KMS-11 (cell line): ENCODE results near the gene KCNA10.

Experiments
- H2AFZ ChIP-seq: fragments of 200-600 bp; sonication (generic); 2 replicates; pipeline ENCODE4 v1.6.1; 2016; ENCODE audit warnings: antibody characterized with exemption, mixed run types, low read depth
- H3K27ac ChIP-seq: fragments of 200-600 bp; sonication (generic); 2 replicates; pipeline ENCODE4 v1.6.1; 2016; ENCODE audit warnings: mild to moderate bottlenecking, mixed run types
- H3K27me3 ChIP-seq: fragments of 200-600 bp; sonication (generic); 2 replicates; pipeline ENCODE4 v1.6.1; 2017; ENCODE audit warnings: mild to moderate bottlenecking, low read depth, mixed run types, moderate library complexity; ENCODE audit not compliant: insufficient read depth
- H3K36me3 ChIP-seq: fragments of 200-600 bp; sonication (generic); 2 replicates; pipeline ENCODE4 v1.6.1; 2017; ENCODE audit warnings: mild to moderate bottlenecking, mixed run types; ENCODE audit not compliant: insufficient read depth
- H3K4me1 ChIP-seq: fragments of 200-600 bp; sonication (generic); 2 replicates; pipeline ENCODE4 v1.6.1; 2016; ENCODE audit warnings: mild to moderate bottlenecking, low read depth, mixed run types; ENCODE audit not compliant: poor library complexity, severe bottlenecking
- H3K4me2 ChIP-seq: fragments of 200-600 bp; sonication (generic); 2 replicates; pipeline ENCODE4 v1.7.0; 2016; ENCODE audit warnings: mild to moderate bottlenecking, mixed run types
- H3K4me3 ChIP-seq: fragments of 200-600 bp; sonication (generic); IDR thresholded peaks from 2 replicates; pipeline ENCODE4 v1.6.1; 2017; ENCODE audit warnings: low read depth, low read length, mixed read lengths; ENCODE audit not compliant: insufficient read depth
- H3K79me2 ChIP-seq: fragments of 200-600 bp; sonication (generic); 2 replicates; pipeline ENCODE4 v1.6.1; 2016; ENCODE audit warnings: low read depth, mixed run types; ENCODE audit not compliant: insufficient read depth
- H3K9ac ChIP-seq: fragments of 200-600 bp; sonication (generic); 2 replicates; pipeline ENCODE4 v1.6.1; 2016; ENCODE audit warnings: mild to moderate bottlenecking, mixed run types
- H4K20me1 ChIP-seq: fragments of 200-600 bp; sonication (generic); 2 replicates; pipeline ENCODE4 v1.6.1; 2016; ENCODE audit warnings: mild to moderate bottlenecking, mixed run types; ENCODE audit not compliant: insufficient read depth
- CTCF ChIP-seq: fragments of 200-600 bp; sonication (generic); conservative IDR thresholded peaks from 2 replicates; pipeline ENCODE4 v1.6.1; 2017; ENCODE audit warnings: low read depth, mild to moderate bottlenecking, antibody characterized with exemption, low read length, moderate library complexity, mixed read lengths

Gene KCNA10

GRCh38 chr1:110526201-110526780 is 7.3 kb upstream of the KCNA10 start:
- Histone ChIP-seq H3K36me3 (no peaks in the 10 kb centered on the region), H2AFZ (no peak overlapping the region), H3K27ac (no peak overlapping the region), H3K4me3 (no peak overlapping the region), H3K27me3 (no peaks in the 10 kb centered on the region), H4K20me1 (no peaks in the 10 kb centered on the region), H3K4me2 (no peak overlapping the region), H3K4me1 (no peaks in the 10 kb centered on the region), H3K79me2 (no peaks in the 10 kb centered on the region), H3K9ac (no peak overlapping the region)
- no peak for TF ChIP-seq CTCF

GRCh38 chr1:110525249-110525595 is 6.2 kb upstream of the KCNA10 start:
- no peaks in the 10 kb centered on the region for H3K36me3 ChIP-seq
- H4K20me1 ChIP-seq: no peaks in the 10 kb centered on the region
- H3K27me3 ChIP-seq: no peaks in the 10 kb centered on the region
- no peak overlapping the region for H3K9ac ChIP-seq
- no peak overlapping the region for H2AFZ ChIP-seq
- H3K79me2 ChIP-seq: no peaks in the 10 kb centered on the region
- no peak overlapping the region for H3K27ac ChIP-seq
- no peak overlapping the region for H3K4me3 ChIP-seq
- H3K4me2 ChIP-seq: no peak overlapping the region
- no peak for TF ChIP-seq CTCF
- no peaks in the 10 kb centered on the region for H3K4me1 ChIP-seq

GRCh38 chr1:110524311-110525248 is 5.6 kb upstream of the KCNA10 start:
- H2AFZ ChIP-seq: peak overlapping the region; percentile 59
- H3K4me1 ChIP-seq: no peaks in the 10 kb centered on the region
- no peak overlapping the region for H3K27ac ChIP-seq

GRCh38 chr1:110523011-110523410 is 4.0 kb upstream of the KCNA10 start:
- no peak overlapping the region for H2AFZ ChIP-seq
- H4K20me1 ChIP-seq: no peaks in the 10 kb centered on the region
- no peak for TF ChIP-seq CTCF
- no peaks in the 10 kb centered on the region for H3K79me2 ChIP-seq
- no peak overlapping the region for H3K9ac ChIP-seq
- no peak overlapping the region for H3K4me2 ChIP-seq
- H3K36me3 ChIP-seq: no peaks in the 10 kb centered on the region
- H3K4me3 ChIP-seq: no peak overlapping the region
- H3K27ac ChIP-seq: no peak overlapping the region
- no peaks in the 10 kb centered on the region for H3K27me3 ChIP-seq
- no peaks in the 10 kb centered on the region for H3K4me1 ChIP-seq

More at GRCh38 chr1:110524311-110525248, 5.6 kb upstream of the KCNA10 start:
- Histone ChIP-seq H4K20me1 (no peaks in the 10 kb centered on the region), H3K4me3 (no peak overlapping the region), H3K79me2 (no peaks in the 10 kb centered on the region), H3K36me3 (no peaks in the 10 kb centered on the region), H3K4me2 (peak overlapping the region; percentile 66), H3K9ac (no peak overlapping the region), H3K27me3 (no peaks in the 10 kb centered on the region)
- peak; percentile 74 for TF ChIP-seq CTCF
